ENCODE data around the gene FAM72C.
"Not testable (repeated sequence)": the region's sequence is repeated elsewhere in the genome, so short reads cannot be mapped to it uniquely, and the experiment has no call there.

The FAM72C gene

GRCh38 chr1:143971924-143972700 is at the start of gene FAM72C:
FAM72C (minus strand) TSS chr1:143971986; CDS start chr1:143971141, 845 bp downstream.
- DNase-seq: not testable (repeated sequence)

- DNase-seq: not testable (repeated sequence)
Observed at GRCh38 chr1:144020001-144020738, 48.4 kb upstream of the FAM72C start.

GRCh38 chr1:144019101-144019500 is 47.3 kb upstream of the FAM72C start:
- not testable (repeated sequence) for DNase-seq

GRCh38 chr1:144015180-144015966 is 43.6 kb upstream of the FAM72C start:
- not testable (repeated sequence) for DNase-seq

GRCh38 chr1:144014528-144014927 is 42.7 kb upstream of the FAM72C start:
- DNase-seq: not testable (repeated sequence)

GRCh38 chr1:144014121-144014520 is 42.3 kb upstream of the FAM72C start:
- DNase-seq: not testable (repeated sequence)

GRCh38 chr1:144012168-144012733 is 40.5 kb upstream of the FAM72C start:
- DNase-seq: not testable (repeated sequence)

- not testable (repeated sequence) for DNase-seq
Observed at GRCh38 chr1:144009410-144009809, 37.6 kb upstream of the FAM72C start.

GRCh38 chr1:144004259-144004658 is 32.5 kb upstream of the FAM72C start:
- not testable (repeated sequence) for DNase-seq

- not testable (repeated sequence) for DNase-seq
Observed at GRCh38 chr1:144003306-144004029, 31.7 kb upstream of the FAM72C start.

- DNase-seq: not testable (repeated sequence)
Observed at GRCh38 chr1:144002141-144002881, 30.5 kb upstream of the FAM72C start.

- DNase-seq: not testable (repeated sequence)
Observed at GRCh38 chr1:144001077-144001476, 29.3 kb upstream of the FAM72C start.

- DNase-seq: not testable (repeated sequence)
Observed at GRCh38 chr1:143996020-143996419, 24.2 kb upstream of the FAM72C start.

- not testable (repeated sequence) for DNase-seq
Observed at GRCh38 chr1:143993301-143993907, 21.6 kb upstream of the FAM72C start.

GRCh38 chr1:143990699-143991098 is 18.9 kb upstream of the FAM72C start:
- not testable (repeated sequence) for DNase-seq

GRCh38 chr1:143989719-143990118 is 17.9 kb upstream of the FAM72C start:
- not testable (repeated sequence) for DNase-seq

- not testable (repeated sequence) for DNase-seq
Observed at GRCh38 chr1:143989427-143989712, 17.6 kb upstream of the FAM72C start.

- DNase-seq: not testable (repeated sequence)
Observed at GRCh38 chr1:143988602-143989426, 17.0 kb upstream of the FAM72C start.

GRCh38 chr1:143987868-143988267 is 16.1 kb upstream of the FAM72C start:
- DNase-seq: not testable (repeated sequence)
